Stimulated activated memory B cell treated with anti-CD40 and anti-IgM and Interleukin-4, amounts not matched to agents 10 μg/mL and 1 μg/mL and 100 μg/mL, for 72 hours (primary cell): ENCODE measurements around the gene CADM1.
A peak's percentile ranks its signal among the peaks of the same experiment; 100 is the strongest.

Experiments
- ATAC-seq: fragments of 150-1000 bp; cut with Tn5 transposase; 2 replicates; pipeline ENCODE4 v1.10.0; 2021
- H3K27ac Mint-ChIP-seq: one replicate; pipeline ENCODE4 v1.8.0; 2022; ENCODE audit warnings: mild to moderate bottlenecking, mixed read lengths
- H3K27me3 Mint-ChIP-seq: one replicate; pipeline ENCODE4 v1.8.0; 2022; ENCODE audit warnings: mixed read lengths
- H3K36me3 Mint-ChIP-seq: one replicate; pipeline ENCODE4 v1.8.0; 2022; ENCODE audit warnings: mixed read lengths
- H3K4me1 Mint-ChIP-seq: one replicate; pipeline ENCODE4 v1.8.0; 2022; ENCODE audit warnings: mixed read lengths
- H3K4me3 Mint-ChIP-seq: one replicate; pipeline ENCODE4 v1.8.0; 2022; ENCODE audit warnings: mild to moderate bottlenecking, moderate library complexity, mixed read lengths
- H3K9me3 Mint-ChIP-seq: one replicate; pipeline ENCODE4 v1.8.0; 2022; ENCODE audit warnings: mixed read lengths

Gene CADM1

DNA sequence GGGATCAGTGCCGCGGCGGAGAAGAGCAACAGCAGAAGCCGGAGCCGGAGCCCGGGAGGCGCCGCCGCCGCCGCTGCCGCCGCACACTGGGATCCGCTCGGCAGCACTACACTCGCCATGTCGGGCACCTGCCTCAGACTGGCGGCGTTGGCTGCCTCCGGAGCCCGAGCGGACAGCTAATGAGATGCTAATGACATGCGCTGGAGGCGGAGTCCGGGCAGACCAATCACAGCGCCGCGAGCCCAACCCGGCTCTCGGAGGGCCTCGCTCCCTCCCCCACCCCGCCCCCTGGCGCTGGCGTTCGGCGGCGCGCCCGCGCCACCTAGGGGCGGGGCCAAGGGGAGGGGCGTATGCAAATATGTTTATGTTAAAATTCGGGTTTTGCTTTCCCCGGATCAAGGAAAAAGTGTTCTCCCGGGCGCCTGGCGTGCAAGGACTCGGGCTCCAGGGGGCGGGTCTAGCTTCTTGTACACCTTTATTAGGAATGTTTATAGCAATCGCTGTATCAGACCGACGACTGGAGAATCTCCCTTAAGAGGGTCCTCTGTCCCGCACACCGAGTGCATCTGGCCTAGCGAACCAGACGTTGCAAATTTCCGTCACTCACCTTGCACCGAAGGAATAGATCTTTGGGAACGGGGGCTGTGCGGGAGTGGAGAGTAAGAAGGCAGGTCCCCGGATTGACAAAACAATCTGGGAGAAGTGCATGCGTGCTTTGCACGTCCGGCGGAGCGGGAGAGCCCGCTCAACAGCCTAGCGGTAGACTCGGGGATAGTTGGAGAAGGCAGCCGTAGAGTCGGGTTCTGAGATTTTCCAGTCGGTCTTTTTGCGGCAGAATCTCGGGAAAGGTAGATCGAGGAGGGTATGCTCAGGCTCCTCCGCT lies at the start of gene CADM1:
Gene CADM1, minus strand, starts transcription at position 140 of the 883 bp plus-strand sequence.
- Mint-ChIP-seq H3K4me3 (peak within 1 kb of the TSS; percentile 70), H3K4me1 (peaks cover 19% of the 10 kb centered on the region), H3K27ac (peak within 1 kb of the TSS; percentile 48), H3K27me3 (peaks cover 31% of the 10 kb centered on the region), H3K36me3 (no peaks in the 10 kb centered on the region), H3K9me3 (no peaks in the 10 kb centered on the region)
- peak; percentile 79 for ATAC-seq

DNA sequence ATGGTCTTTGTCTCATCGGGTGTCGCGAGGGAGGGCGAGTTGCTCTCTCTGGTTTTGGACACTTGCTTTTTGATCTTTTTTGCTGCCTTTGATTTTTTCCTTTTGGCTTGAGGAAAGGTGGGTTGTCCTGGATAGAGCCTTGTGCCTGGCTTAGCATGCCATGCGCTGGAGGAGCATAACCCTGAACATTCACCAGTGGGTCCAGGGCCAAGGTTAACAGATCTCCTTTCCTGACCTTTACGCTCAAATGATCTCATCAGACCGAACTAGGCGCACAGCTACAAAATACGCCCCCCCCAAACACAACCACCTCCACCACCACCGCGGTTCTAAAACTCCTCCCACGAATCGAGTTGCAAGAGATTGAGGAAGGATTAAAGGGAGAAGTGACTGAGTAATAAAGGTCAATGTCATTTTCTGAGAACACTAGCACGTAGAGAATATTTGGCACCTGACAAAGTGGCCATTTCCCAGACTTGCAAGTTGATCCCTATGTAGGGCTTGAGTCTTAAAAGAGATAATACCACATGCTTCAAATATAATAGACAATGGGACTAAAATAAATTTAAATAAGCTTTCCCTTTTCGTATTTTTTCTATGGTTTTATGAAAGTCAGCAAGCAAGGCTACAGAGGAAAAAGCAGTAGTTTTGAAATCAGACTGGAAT lies 48.7 kb upstream of the CADM1 start:
- Mint-ChIP-seq H3K27ac (no peak overlapping the region), H3K9me3 (peaks cover 3% of the 10 kb centered on the region), H3K4me3 (no peak overlapping the region), H3K27me3 (peaks cover 13% of the 10 kb centered on the region), H3K36me3 (no peaks in the 10 kb centered on the region), H3K4me1 (no peaks in the 10 kb centered on the region)
- ATAC-seq = no peak

DNA sequence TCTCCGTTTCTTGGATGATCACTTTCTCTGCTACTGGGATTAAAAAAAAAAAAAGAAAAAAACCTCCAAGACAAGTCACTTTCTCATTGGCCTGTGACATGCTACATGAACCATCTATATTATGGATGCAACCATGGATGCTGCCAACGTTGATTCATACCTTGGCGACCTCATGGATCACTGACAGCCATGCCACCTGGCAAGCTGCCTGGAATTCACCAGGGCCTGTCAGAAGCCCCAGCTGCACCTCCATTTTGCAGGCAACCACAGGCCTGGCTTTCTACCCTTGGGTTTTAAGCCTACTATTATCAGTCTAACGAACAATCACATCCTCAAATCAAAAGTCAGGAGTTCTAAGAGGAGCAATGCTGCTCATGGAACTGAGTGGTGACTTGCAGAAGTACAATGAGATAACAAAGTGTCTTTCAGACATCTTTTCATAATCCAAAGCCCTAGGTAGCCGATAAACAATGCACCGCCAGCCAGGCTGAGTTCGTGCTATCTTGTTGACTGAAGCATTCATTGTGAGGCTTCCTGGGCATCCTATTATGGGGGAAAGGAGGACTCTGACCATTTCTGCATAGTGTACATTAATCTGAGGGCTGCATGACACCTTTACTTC lies 48.0 kb upstream of the CADM1 start:
- ATAC-seq = no peak
- H3K36me3 Mint-ChIP-seq = no peaks in the 10 kb centered on the region
- H3K4me1 Mint-ChIP-seq = no peaks in the 10 kb centered on the region
- peaks cover 13% of the 10 kb centered on the region for H3K27me3 Mint-ChIP-seq
- no peak overlapping the region for H3K27ac Mint-ChIP-seq
- H3K9me3 Mint-ChIP-seq = peaks cover 3% of the 10 kb centered on the region
- H3K4me3 Mint-ChIP-seq = no peak overlapping the region

DNA sequence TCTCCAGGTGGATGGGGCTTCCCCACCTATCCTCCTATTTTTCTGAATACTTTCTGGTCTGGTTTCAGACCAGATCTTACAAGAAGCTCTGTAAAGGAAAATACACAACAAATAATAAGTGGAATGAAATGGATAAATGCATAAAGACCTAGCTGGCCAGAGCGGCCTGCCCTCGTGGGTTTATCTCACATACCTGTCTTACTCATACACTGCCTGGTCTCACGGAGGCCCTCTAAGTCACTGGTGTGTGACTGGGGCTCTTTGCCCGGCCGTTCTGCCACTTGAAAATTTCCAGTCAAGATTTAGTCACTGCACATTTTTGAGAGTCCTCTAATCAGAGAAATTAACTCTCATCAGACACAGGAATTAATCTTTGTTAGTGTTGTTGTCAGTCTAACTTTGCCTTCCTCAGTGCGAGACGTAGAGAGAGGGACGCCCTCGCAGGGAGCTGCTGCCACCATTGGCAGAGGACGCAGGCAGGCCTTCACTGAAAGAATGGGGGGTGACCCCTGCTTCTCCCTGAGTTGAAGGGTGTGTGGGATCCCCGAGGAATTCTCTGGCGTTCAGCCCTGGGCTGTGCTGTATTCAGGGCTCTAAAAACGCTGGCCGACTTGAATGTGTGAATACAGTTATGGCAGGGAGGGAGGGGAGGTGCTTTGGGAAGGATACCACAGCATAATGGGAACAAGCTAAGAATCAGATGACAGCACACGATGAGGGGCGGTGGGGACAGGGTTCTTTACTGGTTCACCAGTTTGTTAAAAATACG lies 46.3 kb upstream of the CADM1 start:
- H3K9me3 Mint-ChIP-seq = peaks cover 3% of the 10 kb centered on the region
- no peak overlapping the region for H3K4me3 Mint-ChIP-seq
- no peak overlapping the region for H3K27ac Mint-ChIP-seq
- peaks cover 29% of the 10 kb centered on the region for H3K27me3 Mint-ChIP-seq
- no peak for ATAC-seq
- H3K4me1 Mint-ChIP-seq = no peaks in the 10 kb centered on the region
- H3K36me3 Mint-ChIP-seq = no peaks in the 10 kb centered on the region

DNA sequence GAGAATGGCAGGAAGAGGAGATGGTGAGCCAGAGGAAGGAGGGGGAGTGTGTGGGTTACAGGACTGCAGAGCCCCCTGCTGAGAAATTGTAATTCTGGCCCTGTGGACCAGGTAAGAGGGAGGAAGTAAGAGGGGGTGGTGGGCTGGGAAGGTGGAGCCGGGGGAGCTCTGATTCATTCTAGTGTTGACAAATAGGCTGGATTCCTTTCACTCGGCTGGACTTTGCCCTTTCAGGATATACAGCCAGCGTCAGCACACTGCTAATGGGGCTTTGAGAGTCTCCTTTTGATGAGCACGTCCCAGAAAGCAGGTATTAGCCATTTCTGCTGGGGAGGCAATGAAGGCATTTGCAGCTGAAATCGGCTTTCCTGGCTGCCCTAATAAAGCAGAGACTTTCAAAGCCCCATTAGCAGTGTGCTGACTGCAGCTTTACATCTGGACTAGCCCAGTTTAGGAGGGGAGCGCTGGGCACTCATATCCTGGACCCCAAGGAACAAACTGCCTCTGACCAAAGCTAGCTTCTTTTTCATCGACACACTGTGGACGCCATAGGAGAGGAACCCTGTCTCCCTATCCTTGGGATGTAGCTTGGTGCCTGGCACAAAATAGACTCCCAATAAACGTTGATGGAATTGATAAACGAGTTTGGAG lies 44.8 kb upstream of the CADM1 start:
- H3K27ac Mint-ChIP-seq = no peak overlapping the region
- peaks cover 3% of the 10 kb centered on the region for H3K9me3 Mint-ChIP-seq
- no peak overlapping the region for H3K4me3 Mint-ChIP-seq
- H3K27me3 Mint-ChIP-seq = peaks cover 31% of the 10 kb centered on the region
- H3K36me3 Mint-ChIP-seq = no peaks in the 10 kb centered on the region
- no peaks in the 10 kb centered on the region for H3K4me1 Mint-ChIP-seq
- no peak for ATAC-seq

DNA sequence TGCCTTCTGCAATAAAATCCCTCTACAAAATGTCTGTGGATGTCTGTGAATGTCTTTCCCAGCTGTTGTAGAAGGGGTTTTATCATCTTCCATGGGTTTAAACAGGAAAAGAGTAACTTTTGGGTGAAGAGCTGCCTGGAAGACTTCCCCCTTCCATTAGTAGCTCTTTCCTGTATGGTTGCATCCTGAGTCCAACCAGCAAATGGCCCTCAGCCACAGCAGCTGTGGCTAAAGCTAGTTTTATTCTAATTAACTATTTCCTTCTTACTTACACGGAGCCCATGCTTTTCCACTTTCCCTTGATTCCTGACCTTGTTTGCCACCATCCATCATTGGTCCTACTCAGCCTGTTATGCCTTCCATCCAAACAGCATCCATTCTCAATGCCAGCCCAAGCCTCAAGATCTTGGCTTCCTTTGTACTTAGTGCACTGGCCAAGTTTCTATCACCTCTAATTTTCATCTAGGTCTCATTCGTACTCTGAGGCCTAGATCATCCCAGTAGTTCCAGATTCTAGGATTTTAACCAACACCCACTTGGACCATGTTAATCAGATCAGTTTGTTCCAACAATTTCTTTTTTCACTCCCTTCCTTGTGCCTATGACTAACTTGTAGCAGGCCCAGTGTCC lies 41.5 kb upstream of the CADM1 start:
- Mint-ChIP-seq H3K36me3 (no peaks in the 10 kb centered on the region), H3K27me3 (peaks cover 31% of the 10 kb centered on the region), H3K9me3 (no peaks in the 10 kb centered on the region), H3K27ac (no peak overlapping the region), H3K4me1 (no peaks in the 10 kb centered on the region), H3K4me3 (no peak overlapping the region)
- no peak for ATAC-seq

DNA sequence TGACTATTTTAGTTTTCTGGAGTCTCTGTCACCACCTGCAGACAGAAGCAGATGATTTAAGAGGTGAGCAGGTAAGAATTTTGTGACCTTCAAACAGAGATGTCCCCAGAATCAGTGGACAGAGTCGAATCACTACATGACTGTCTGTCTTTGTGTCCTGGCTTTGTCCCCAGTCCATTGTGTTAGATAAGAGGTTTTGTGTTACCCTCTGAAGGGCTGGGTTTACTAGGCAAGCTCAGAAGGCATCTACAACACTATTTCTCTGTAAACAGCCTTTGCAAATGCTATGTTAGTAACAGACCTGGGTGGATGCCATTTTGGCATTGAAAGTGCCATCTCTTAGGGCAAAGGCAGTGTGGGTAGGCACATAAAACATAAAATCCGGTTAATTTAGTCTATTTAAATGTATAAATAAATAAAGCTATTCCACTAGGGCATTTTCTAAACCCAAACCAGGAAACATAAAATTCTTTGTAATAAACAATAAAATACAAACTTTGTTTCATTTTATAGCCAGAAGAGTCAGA lies 40.3 kb upstream of the CADM1 start:
- Mint-ChIP-seq H3K9me3 (no peaks in the 10 kb centered on the region), H3K4me3 (no peak overlapping the region), H3K27ac (no peak overlapping the region), H3K36me3 (no peaks in the 10 kb centered on the region), H3K4me1 (no peaks in the 10 kb centered on the region), H3K27me3 (peaks cover 31% of the 10 kb centered on the region)
- no peak for ATAC-seq

DNA sequence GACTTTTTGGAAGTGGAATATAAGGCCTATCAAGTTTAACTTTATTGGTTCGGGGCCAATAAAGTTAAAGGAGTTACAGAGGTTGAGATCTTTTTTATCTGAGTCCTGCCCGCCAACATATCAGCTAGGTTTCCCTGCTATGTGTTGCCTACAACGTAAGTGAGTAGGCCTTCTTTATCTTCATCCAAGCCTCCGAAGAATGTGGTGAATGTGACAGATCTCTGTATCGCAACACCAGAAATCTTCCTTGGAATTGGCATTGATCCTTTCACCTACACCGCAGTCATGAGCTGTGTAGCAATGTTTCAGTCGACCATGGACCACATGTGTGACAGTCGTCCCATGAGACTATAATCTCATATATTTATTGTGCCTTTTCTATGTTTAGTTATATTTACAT lies 37.3 kb upstream of the CADM1 start:
- Mint-ChIP-seq H3K4me3 (no peak overlapping the region), H3K27me3 (peaks cover 12% of the 10 kb centered on the region), H3K4me1 (no peaks in the 10 kb centered on the region), H3K36me3 (no peaks in the 10 kb centered on the region), H3K9me3 (no peaks in the 10 kb centered on the region), H3K27ac (no peak overlapping the region)
- ATAC-seq = no peak

DNA sequence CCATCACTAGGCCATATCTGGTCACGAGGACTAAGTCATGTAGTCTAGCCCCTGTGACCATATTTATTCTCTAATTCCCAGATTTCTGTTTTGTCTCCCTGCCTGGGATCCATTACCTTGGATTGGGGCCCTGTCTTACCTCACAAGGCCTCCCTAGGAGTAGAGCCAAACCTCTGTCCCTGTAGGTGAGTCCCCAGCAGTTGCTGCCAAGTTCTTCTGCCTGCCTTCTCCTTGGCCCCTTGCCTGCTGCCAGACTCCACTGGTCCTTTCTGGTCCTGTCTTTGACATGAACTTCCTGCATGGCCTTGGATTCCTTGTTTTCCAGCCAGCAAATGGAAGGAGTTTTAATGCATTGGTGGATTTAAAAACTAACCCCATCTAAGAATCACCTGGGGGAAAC lies 35.6 kb upstream of the CADM1 start:
- no peaks in the 10 kb centered on the region for H3K36me3 Mint-ChIP-seq
- no peak for ATAC-seq
- H3K4me3 Mint-ChIP-seq = no peak overlapping the region
- H3K27ac Mint-ChIP-seq = no peak overlapping the region
- H3K9me3 Mint-ChIP-seq = no peaks in the 10 kb centered on the region
- peaks cover 9% of the 10 kb centered on the region for H3K27me3 Mint-ChIP-seq
- no peaks in the 10 kb centered on the region for H3K4me1 Mint-ChIP-seq

DNA sequence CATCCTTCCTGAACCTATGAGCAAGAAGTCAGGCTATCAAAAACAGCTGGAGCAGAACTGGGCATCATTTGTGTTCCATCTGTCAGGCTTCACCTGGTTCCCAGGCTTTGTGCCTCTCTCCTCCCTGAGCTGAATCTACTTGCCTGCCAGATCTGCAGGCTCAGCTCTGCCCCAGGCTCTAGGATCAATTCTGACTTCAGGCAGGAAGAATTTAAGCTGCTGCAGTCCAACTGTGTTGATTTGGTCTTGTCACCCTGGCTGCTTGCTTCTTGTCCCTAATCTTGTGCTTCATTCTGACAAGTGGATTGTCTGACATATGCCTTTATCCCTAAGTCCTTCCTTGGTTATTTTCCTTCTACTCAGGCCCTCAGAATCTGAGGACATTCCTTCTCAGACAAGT lies 31.6 kb upstream of the CADM1 start:
- Mint-ChIP-seq H3K27me3 (peaks cover 20% of the 10 kb centered on the region), H3K36me3 (no peaks in the 10 kb centered on the region), H3K27ac (no peak overlapping the region), H3K4me3 (no peak overlapping the region), H3K9me3 (no peaks in the 10 kb centered on the region), H3K4me1 (no peaks in the 10 kb centered on the region)
- no peak for ATAC-seq

DNA sequence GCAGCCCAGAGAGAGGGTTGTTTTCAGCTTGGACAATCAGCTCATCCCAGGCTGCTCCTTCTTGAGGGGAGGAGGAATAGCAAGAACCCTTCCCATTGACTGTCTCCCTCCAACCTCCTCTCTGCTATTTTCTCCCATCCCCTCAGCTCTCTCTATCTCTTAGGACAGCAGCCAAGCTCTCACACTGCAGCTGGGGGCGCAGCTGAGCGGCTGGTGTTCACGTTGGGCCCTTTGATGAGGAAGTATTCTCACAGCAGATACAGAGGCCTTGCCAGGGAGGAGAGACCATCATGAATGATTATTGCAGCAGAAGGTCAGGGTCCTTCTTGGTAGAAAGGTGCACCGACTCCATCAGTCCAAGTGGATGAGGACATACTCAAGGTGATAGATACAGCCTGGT lies 26.5 kb upstream of the CADM1 start:
- no peak for ATAC-seq
- Mint-ChIP-seq H3K36me3 (no peaks in the 10 kb centered on the region), H3K9me3 (no peaks in the 10 kb centered on the region), H3K4me1 (no peaks in the 10 kb centered on the region), H3K27ac (no peak overlapping the region), H3K4me3 (no peak overlapping the region), H3K27me3 (peaks cover 26% of the 10 kb centered on the region)

DNA sequence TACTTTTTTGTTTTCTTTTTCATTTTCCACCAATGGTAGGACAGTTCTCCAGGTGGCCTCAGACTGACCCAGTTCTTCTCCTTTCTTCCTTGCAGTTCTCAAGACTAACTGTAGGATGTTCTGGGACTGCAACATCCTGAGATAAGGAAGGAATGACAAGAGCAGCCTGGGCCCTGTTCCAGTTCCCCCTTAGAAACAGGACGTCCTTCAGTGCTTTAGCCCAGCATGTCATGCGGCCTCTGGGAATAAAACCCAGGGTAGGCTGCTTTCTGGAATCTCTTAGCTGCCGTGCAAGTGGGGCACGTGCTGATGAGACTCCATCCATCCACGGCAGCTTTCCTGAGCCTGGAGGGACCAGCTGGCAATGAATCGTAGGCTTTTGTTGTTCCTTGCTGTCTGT lies 24.0 kb upstream of the CADM1 start:
- Mint-ChIP-seq H3K9me3 (peaks cover 1% of the 10 kb centered on the region), H3K27me3 (peaks cover 12% of the 10 kb centered on the region), H3K27ac (no peak overlapping the region), H3K4me3 (no peak overlapping the region), H3K4me1 (no peaks in the 10 kb centered on the region), H3K36me3 (no peaks in the 10 kb centered on the region)
- no peak for ATAC-seq

DNA sequence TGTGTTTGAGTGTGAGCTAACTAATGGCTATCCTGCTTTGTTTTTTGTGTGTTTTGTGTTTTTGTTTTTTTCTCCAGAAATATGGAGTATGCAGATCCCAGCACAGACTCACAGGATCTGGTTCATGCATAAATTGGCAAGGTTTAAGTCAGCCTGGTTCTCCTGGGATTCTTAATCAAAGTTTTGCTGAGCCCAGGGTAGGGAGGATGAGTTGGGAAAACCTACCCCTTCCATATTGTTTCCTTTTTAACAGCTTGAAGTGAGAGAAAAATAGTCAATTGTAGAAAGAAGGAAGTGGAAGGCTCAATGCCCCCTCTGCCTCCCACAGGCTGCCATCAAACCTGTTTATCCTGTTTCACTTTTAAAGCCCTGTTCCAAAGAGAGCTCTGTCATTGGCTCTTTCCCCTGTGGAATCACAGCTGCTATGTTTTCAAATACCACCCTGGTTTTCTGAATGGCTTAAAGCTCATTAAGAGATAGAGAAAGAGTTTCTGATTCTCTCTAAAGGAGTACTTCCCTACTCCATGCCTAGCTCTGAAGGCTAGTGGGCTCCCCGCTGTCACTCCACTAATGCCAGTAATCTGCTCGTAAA lies 23.4 kb upstream of the CADM1 start:
- Mint-ChIP-seq H3K4me3 (no peak overlapping the region), H3K9me3 (peaks cover 6% of the 10 kb centered on the region), H3K4me1 (no peaks in the 10 kb centered on the region), H3K36me3 (no peaks in the 10 kb centered on the region), H3K27me3 (peaks cover 12% of the 10 kb centered on the region), H3K27ac (no peak overlapping the region)
- ATAC-seq = no peak

DNA sequence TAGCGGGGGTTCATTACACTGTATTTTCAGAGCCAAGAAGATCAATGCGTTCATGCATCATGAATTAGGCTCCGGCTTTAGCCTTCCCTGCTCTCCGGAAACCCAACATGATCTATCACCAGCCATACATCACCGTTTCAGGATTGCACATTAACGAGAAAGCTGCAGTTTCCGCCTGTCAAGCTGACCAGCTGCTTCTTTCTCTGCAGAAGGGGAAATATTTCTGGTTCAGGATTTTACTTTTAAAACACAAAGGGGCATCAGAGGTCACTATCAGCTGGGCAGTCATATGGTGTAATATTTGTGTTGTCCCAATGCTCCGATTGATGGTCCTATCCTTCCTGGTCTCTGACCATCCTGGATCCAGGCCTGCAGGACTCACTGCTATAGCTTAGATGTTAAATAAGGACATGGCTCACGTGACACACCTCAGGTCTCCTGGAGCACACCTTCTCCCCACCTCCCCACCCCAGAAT lies 21.4 kb upstream of the CADM1 start:
- ATAC-seq = no peak
- peaks cover 22% of the 10 kb centered on the region for H3K27me3 Mint-ChIP-seq
- peaks cover 12% of the 10 kb centered on the region for H3K9me3 Mint-ChIP-seq
- no peak overlapping the region for H3K27ac Mint-ChIP-seq
- no peak overlapping the region for H3K4me3 Mint-ChIP-seq
- no peaks in the 10 kb centered on the region for H3K4me1 Mint-ChIP-seq
- H3K36me3 Mint-ChIP-seq = no peaks in the 10 kb centered on the region
